AG04450 (cell line): Measurements from ENCODE around the gene MACROD2. TPM values are rescaled to one million over a fixed set of nuclear protein-coding genes. Genes with fewer than 3 reads are reported as not detected.
"Not testable (repeated sequence)": the region's sequence is repeated elsewhere in the genome, so short reads cannot be mapped to it uniquely, and the experiment has no call there.

Experiments used
- CTCF ChIA-PET: fragments of 300-600, 350-600 bp; formaldehyde crosslinking; extraction: SDS; loops from one replicate; lab custom pipeline; 2022; ENCODE audit warnings: antibody characterized with exemption, inconsistent platforms; lab: Charles Lee
- POLR2A ChIA-PET: fragments of 350-600 bp; formaldehyde crosslinking; extraction: SDS; loops from one replicate; lab custom pipeline; 2021; ENCODE audit warnings: antibody characterized with exemption, inconsistent platforms; lab: Yijun Ruan, JAX
- DNase-seq: peaks from one replicate; pipeline ENCODE4 v3.0.0-alpha.2; 2011; ENCODE audit warnings: low read depth, low spot score
- H3K27ac ChIP-seq: one replicate; pipeline ENCODE4 v1.5.1; 2012; ENCODE audit warnings: low read depth, low read length, control low read depth
- H3K27me3 ChIP-seq: one replicate; pipeline ENCODE4 v1.6.0; 2012; ENCODE audit warnings: low read length; ENCODE audit not compliant: control insufficient read depth, insufficient read depth
- H3K4me3 ChIP-seq: 2 replicates; pipeline ENCODE4 v1.5.1; 2011; ENCODE audit warnings: mild to moderate bottlenecking, low read depth, low read length, control low read depth
- H3K9me3 ChIP-seq: 2 replicates; pipeline ENCODE4 v1.5.1; 2012; ENCODE audit warnings: low read length; ENCODE audit not compliant: control insufficient read depth, insufficient read depth
- polyA plus RNA-seq: library from polyadenylated mRNA; depleted of rRNA; stranded (reverse); fragments of >200 nt; gene quantifications from 2 replicates; pipeline ENCODE4 v1.2.3, GENCODE V29; 2011
- TF ChIP-seq, protein P1 (sequence below): IDR thresholded peaks from 2 replicates; pipeline ENCODE4 v1.5.1; 2011; ENCODE audit warnings: low read depth, low read length, control low read depth, inconsistent platforms

Gene MACROD2
- polyA plus RNA-seq, 1 experiment = 0.02 TPM

DNA sequence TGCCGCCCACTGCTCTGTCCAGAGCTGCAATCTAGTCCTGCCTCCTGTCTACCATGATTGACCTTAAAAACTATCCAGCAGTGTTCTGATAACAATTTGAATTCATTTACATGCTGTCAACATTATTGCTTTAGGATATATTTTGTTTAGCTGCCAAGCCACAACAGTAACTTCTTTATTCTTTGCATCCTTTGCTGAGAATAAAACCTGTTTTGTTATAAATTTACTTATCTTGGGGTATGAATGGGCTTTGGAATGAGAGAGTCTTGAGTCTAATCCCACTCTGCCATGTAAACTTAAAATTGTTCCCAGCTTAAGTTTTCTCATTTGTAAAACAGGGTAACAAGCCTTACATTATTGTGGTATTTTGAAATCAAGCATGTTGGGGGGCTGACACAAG, 225.7 kb downstream of the MACROD2 start:
- DNase-seq = no peak
- H3K9me3 ChIP-seq = no peaks in the 10 kb centered on the region
- peaks cover 3% of the 10 kb centered on the region for H3K27me3 ChIP-seq
- TF ChIP-seq, protein P1, sequence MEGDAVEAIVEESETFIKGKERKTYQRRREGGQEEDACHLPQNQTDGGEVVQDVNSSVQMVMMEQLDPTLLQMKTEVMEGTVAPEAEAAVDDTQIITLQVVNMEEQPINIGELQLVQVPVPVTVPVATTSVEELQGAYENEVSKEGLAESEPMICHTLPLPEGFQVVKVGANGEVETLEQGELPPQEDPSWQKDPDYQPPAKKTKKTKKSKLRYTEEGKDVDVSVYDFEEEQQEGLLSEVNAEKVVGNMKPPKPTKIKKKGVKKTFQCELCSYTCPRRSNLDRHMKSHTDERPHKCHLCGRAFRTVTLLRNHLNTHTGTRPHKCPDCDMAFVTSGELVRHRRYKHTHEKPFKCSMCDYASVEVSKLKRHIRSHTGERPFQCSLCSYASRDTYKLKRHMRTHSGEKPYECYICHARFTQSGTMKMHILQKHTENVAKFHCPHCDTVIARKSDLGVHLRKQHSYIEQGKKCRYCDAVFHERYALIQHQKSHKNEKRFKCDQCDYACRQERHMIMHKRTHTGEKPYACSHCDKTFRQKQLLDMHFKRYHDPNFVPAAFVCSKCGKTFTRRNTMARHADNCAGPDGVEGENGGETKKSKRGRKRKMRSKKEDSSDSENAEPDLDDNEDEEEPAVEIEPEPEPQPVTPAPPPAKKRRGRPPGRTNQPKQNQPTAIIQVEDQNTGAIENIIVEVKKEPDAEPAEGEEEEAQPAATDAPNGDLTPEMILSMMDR = no peak
- CTCF ChIA-PET = no interaction called here
- POLR2A ChIA-PET = no interaction called here
- no peak overlapping the region for H3K4me3 ChIP-seq
- H3K27ac ChIP-seq = no peak overlapping the region

DNA sequence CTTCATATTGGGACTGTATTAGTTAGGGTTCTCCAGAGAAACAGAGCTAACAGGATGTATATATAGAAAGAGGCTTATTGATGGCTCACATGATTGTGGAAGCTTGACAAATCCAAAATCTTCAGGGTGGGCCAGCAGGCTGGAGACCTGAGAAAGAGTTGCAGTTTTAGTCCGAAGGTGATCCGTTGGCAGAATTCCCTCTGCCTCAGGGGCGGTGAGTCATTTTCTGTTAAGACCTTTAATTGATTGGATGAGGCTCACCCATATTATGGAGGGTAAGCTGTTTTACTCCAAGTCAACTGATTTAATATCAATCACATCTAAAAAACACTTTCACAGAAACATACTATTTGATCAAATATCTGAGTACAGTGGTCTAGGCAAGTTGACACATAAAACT, 228.5 kb downstream of the MACROD2 start:
- POLR2A ChIA-PET = no interaction called here
- Histone ChIP-seq H3K27ac (no peak overlapping the region), H3K9me3 (no peaks in the 10 kb centered on the region), H3K27me3 (peaks cover 3% of the 10 kb centered on the region), H3K4me3 (no peak overlapping the region)
- CTCF ChIA-PET = no interaction called here
- TF ChIP-seq, protein P1 = no peak
- no peak for DNase-seq

DNA sequence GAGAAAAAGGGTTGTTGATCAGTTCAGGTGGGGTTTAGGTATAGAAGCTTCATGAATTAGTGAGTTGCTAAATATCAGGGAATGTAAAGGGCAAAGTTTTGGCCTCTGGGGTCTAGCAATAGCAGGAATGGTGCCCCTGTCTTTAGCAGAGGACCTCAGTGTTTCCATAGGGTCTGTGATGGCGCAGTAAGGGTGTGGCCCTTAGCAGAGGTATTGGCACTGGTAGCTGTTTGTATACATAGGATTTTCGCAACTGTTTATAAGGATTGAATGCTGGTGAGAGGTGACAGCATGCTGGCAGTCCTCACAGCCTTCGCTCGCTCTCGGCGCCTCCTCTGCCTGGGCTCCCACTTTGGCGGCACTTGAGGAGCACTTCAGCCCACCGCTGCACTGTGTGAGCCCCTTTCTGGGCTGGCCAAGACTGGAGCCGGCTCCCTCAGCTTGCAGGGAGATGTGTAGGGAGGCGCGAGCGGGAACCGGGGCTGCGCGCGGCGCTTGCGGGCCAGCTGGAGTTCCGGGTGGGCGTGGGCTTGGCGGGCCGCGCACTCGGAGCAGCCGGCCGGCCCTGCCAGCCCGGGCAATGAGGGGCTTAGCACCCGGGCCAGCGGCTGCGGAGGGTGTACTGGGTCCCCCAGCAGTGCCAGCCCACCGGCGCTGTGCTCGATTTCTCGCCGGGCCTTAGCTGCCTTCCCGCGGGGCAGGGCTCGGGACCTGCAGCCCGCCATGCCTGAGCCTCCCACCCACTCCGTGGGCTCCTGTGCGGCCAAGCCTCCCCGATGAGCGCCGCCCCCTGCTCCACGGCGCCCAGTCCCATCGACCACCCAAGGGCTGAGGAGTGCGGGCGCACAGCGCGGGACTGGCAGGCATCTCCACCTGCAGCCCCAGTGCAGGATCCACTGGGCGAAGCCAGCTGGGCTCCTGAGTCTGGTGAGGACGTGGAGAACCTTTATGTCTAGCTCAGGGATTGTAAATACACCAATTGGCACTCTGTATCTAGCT, 231.0 kb downstream of the MACROD2 start:
- H3K9me3 ChIP-seq, POLR2A ChIA-PET, DNase-seq, H3K27ac ChIP-seq, H3K27me3 ChIP-seq: not testable (repeated sequence)
- CTCF ChIA-PET = interaction anchor here (1.3 kb wide), 1 partner anchor 37 kb away, joined by 5 read pairs; no protein-coding TSS in a partner anchor
- H3K4me3 ChIP-seq = peak overlapping the region; percentile 32

DNA sequence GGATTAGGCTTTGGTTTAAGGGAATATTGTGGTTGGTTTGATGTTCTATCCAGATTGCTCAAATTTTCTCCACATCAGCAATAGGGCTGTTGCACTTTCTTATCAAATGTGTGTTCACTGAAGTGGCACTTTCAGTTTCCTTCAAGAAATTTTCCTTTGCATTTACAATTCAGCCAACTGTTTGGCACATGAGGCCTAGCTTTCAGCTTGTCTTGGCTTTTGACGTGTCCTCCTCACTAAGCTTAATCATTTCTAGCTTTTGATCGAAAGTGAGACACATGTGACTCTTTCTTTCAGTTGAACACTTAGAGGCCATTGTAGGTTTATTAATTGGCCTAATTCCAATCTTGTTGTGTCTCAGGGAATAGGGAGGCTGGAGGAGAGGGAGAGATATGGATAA, 237.3 kb downstream of the MACROD2 start:
- TF ChIP-seq, protein P1 = no peak
- no peak overlapping the region for H3K4me3 ChIP-seq
- DNase-seq = no peak
- H3K27me3 ChIP-seq = no peaks in the 10 kb centered on the region
- ChIA-PET CTCF (interaction anchor here (0.5 kb wide), 1 partner anchor 461 kb away, joined by 6 read pairs; no protein-coding TSS in a partner anchor), POLR2A (no interaction called here)
- H3K27ac ChIP-seq = no peak overlapping the region
- no peaks in the 10 kb centered on the region for H3K9me3 ChIP-seq

DNA sequence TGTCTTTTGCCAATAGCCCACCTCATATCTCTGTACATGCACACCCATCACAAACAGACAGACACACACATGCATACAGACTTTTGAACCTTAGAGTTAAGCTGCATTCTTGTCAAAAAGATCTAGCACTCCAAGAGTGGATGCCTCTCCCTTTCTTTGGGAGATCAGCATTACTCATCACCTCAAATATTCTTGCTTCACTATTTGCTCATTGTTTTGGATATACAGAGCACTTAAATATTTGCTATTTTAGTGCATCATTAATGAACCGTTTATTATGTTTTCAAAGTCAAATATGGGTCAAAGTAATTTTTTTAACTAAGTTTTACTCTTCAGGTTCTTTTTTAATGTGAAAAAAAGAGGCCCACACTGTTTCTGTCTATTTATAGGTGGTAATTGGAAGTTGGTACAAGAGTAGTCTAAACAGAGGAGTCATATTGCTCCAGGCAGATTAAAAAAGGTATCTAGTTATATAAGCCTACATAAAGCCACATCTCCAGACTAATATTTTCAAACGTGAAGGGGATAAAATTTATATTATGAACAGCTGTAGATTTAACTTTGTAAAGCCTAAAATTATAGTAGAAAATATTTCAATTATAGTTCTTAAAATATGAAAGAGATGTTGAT, 239.5 kb downstream of the MACROD2 start:
- Histone ChIP-seq H3K27ac (no peak overlapping the region), H3K9me3 (no peaks in the 10 kb centered on the region), H3K4me3 (no peak overlapping the region), H3K27me3 (no peaks in the 10 kb centered on the region)
- CTCF ChIA-PET = interaction anchor here (1.5 to 2.1 kb wide), 2 partner anchors 10 to 45 kb away, joined by 3 to 7 read pairs; no protein-coding TSS in a partner anchor
- no peak for DNase-seq
- TF ChIP-seq, protein P1 = no peak
- POLR2A ChIA-PET = interaction anchor here (0.5 kb wide), 1 partner anchor 36 kb away, joined by 3 read pairs; no protein-coding TSS in a partner anchor
